ENCODE data around the gene ZSCAN16. TPM values are rescaled to one million over a fixed set of nuclear protein-coding genes. Genes with fewer than 3 reads are reported as not detected.

The ZSCAN16 gene
- total and polyA plus RNA-seq, 10 of the 15 experiments (the other 5 are each of a cell fraction or from before 2014, with no cell fraction given), result 4.6 to 13.8 (median 10.3) TPM

DNA sequence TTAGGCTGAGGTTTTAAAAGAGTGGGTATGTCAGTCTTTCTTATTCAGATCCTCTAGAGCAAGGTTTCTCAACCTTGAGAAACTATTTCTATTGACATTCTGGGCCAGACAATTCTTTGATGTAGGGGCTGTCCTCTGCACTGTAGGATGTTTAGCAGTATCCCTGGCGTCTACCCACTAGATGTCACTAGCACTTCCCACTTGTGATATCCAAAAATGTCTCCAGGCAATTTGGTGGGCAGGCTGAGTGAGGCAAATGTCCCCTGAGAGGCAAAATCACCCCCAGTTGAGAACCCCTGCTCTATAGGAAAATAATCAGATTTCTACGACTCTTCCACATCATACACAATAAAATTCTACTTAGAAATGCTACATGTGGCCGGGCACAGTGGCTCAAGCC lies 9.6 kb downstream of the ZSCAN16 start:
- no peak overlapping the region for H3K27ac ChIP-seq (ENCODE audit: control insufficient read depth, insufficient read depth)
- intact Hi-C loops (cut with micrococcal nuclease; ENCODE audit: unreplicated experiment) (loop anchor here (1.0 to 10.0 kb wide), 2 partner anchors 222 to 299 kb away; a partner anchor contains a TSS), in situ Hi-C loops (cut with MboI) (loop anchor here (5.0 kb wide), 1 partner anchor 223 kb away; no protein-coding TSS in a partner anchor)
- no TSS peak for BruUV-seq (replicated peaks)
- 61% methylated on average over 3 of the region's 3 CpGs for WGBS (ENCODE audit: insufficient coverage, insufficient replicate concordance, low lambda C conversion rate, missing lambda C conversion rate)
- DNase-seq (ENCODE audit: low read depth, low spot score) (no peak), FAIRE-seq (no peak), ATAC-seq (peak; percentile 23)
- H3K79me2 ChIP-seq (ENCODE audit: control insufficient read depth, insufficient read depth, low read length), result peaks cover 57% of the 10 kb centered on the region
- no peak overlapping the region for H3K4me2 ChIP-seq (ENCODE audit: control insufficient read depth, insufficient read depth)
- peaks cover 0 to 8% of the 10 kb centered on the region in 2 experiments; a peak in 3 of 4 replicates for H3K36me3 ChIP-seq (ENCODE audit: control insufficient read depth in 2 of 2, insufficient read depth in 2 of 2, low read length in 1 of 2)
- H3K4me3 ChIP-seq, result no peak overlapping the region
- ChIA-PET CTCF (interaction anchor here (1.0 to 2.6 kb wide), 3 partner anchors 9 to 221 kb away, joined by 3 to 24 read pairs (median 6); partner anchors contain the start of gene ZSCAN16), SMC1A (ENCODE audit: uncharacterized antibody, unreplicated experiment) (interaction anchor here (0.6 to 1.2 kb wide), 3 partner anchors 34 to 347 kb away, joined by 3 to 4 read pairs (median 3); no protein-coding TSS in a partner anchor), POLR2A (no interaction called here), RAD21 (ENCODE audit: unreplicated experiment) (interaction anchor here (4.4 kb wide), 1 partner anchor 222 kb away, joined by 17 read pairs; no protein-coding TSS in a partner anchor)
- no peaks in the 10 kb centered on the region for H3K9me3 ChIP-seq (replicated peaks; ENCODE audit: control insufficient read depth, insufficient read depth, low read length)
- peaks cover 8% of the 10 kb centered on the region; the same call in 1 of the 2 replicates for H3K4me1 ChIP-seq (ENCODE audit: control insufficient read depth, insufficient read depth, low read length)
- no peak overlapping the region for H3K9ac ChIP-seq (ENCODE audit: control insufficient read depth, insufficient read depth, low read length)
- no peaks in the 10 kb centered on the region for H3K27me3 ChIP-seq (replicated peaks in 1 of 2; ENCODE audit: control insufficient read depth in 2 of 2, insufficient read depth in 2 of 2, low read length in 1 of 2)
- H4K20me1 ChIP-seq (ENCODE audit: control insufficient read depth, insufficient read depth), result no peaks in the 10 kb centered on the region
- H2AFZ ChIP-seq (ENCODE audit: control insufficient read depth, low read depth, low read length), result no peak overlapping the region
- TF ChIP-seq, protein P1, sequence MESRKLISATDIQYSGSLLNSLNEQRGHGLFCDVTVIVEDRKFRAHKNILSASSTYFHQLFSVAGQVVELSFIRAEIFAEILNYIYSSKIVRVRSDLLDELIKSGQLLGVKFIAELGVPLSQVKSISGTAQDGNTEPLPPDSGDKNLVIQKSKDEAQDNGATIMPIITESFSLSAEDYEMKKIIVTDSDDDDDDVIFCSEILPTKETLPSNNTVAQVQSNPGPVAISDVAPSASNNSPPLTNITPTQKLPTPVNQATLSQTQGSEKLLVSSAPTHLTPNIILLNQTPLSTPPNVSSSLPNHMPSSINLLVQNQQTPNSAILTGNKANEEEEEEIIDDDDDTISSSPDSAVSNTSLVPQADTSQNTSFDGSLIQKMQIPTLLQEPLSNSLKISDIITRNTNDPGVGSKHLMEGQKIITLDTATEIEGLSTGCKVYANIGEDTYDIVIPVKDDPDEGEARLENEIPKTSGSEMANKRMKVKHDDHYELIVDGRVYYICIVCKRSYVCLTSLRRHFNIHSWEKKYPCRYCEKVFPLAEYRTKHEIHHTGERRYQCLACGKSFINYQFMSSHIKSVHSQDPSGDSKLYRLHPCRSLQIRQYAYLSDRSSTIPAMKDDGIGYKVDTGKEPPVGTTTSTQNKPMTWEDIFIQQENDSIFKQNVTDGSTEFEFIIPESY (IDR thresholded peaks at IDR 0.05), result no peak
- TF ChIP-seq, protein P2, sequence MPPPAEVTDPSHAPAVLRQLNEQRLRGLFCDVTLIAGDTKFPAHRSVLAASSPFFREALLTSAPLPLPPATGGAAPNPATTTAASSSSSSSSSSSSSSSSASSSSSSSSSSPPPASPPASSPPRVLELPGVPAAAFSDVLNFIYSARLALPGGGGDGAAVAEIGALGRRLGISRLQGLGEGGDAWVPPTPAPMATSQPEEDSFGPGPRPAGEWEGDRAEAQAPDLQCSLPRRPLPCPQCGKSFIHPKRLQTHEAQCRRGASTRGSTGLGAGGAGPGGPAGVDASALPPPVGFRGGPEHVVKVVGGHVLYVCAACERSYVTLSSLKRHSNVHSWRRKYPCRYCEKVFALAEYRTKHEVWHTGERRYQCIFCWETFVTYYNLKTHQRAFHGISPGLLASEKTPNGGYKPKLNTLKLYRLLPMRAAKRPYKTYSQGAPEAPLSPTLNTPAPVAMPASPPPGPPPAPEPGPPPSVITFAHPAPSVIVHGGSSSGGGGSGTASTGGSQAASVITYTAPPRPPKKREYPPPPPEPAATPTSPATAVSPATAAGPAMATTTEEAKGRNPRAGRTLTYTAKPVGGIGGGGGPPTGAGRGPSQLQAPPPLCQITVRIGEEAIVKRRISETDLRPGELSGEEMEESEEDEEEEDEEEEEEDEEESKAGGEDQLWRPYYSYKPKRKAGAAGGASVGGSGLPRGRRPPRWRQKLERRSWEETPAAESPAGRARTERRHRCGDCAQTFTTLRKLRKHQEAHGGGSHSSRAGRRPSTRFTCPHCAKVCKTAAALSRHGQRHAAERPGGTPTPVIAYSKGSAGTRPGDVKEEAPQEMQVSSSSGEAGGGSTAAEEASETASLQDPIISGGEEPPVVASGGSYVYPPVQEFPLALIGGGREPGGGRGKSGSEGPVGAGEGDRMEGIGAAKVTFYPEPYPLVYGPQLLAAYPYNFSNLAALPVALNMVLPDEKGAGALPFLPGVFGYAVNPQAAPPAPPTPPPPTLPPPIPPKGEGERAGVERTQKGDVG (CRISPR knock-in tag; IDR thresholded peaks at IDR 0.05), result no peak
- TF ChIP-seq RFX5 (IDR thresholded peaks at IDR 0.05; ENCODE audit: low read depth, low read length) (no peak), NR2F1 (conservative IDR thresholded peaks at IDR 0.05) (no peak), RAD21 (IDR thresholded peaks at IDR 0.05; ENCODE audit: insufficient read depth, low read depth, low read length) (peak; percentile 63), MTA3 (IDR thresholded peaks at IDR 0.05; ENCODE audit: borderline replicate concordance, low read length) (no peak), RUNX3 (IDR thresholded peaks at IDR 0.05; ENCODE audit: low read length) (0 out of 2 replicates have a peak, but pooled peaks have one; percentile 4), TAF1 (IDR thresholded peaks at IDR 0.05; ENCODE audit: borderline replicate concordance, low read depth, low read length) (no peak), ESRRA (IDR thresholded peaks at IDR 0.05; ENCODE audit: low read length) (no peak), SMC3 (IDR thresholded peaks at IDR 0.05; ENCODE audit: borderline replicate concordance, low read length) (peak; percentile 51; the same call in 1 of the 2 replicates), BCL11A (IDR thresholded peaks at IDR 0.05; ENCODE audit: low read depth, low read length) (no peak)
- TF ChIP-seq, protein P3, sequence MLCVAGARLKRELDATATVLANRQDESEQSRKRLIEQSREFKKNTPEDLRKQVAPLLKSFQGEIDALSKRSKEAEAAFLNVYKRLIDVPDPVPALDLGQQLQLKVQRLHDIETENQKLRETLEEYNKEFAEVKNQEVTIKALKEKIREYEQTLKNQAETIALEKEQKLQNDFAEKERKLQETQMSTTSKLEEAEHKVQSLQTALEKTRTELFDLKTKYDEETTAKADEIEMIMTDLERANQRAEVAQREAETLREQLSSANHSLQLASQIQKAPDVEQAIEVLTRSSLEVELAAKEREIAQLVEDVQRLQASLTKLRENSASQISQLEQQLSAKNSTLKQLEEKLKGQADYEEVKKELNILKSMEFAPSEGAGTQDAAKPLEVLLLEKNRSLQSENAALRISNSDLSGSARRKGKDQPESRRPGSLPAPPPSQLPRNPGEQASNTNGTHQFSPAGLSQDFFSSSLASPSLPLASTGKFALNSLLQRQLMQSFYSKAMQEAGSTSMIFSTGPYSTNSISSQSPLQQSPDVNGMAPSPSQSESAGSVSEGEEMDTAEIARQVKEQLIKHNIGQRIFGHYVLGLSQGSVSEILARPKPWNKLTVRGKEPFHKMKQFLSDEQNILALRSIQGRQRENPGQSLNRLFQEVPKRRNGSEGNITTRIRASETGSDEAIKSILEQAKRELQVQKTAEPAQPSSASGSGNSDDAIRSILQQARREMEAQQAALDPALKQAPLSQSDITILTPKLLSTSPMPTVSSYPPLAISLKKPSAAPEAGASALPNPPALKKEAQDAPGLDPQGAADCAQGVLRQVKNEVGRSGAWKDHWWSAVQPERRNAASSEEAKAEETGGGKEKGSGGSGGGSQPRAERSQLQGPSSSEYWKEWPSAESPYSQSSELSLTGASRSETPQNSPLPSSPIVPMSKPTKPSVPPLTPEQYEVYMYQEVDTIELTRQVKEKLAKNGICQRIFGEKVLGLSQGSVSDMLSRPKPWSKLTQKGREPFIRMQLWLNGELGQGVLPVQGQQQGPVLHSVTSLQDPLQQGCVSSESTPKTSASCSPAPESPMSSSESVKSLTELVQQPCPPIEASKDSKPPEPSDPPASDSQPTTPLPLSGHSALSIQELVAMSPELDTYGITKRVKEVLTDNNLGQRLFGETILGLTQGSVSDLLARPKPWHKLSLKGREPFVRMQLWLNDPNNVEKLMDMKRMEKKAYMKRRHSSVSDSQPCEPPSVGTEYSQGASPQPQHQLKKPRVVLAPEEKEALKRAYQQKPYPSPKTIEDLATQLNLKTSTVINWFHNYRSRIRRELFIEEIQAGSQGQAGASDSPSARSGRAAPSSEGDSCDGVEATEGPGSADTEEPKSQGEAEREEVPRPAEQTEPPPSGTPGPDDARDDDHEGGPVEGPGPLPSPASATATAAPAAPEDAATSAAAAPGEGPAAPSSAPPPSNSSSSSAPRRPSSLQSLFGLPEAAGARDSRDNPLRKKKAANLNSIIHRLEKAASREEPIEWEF (IDR thresholded peaks at IDR 0.05; ENCODE audit: insufficient replicate concordance, low read depth, low read length), result no peak
- TF ChIP-seq, protein P4, sequence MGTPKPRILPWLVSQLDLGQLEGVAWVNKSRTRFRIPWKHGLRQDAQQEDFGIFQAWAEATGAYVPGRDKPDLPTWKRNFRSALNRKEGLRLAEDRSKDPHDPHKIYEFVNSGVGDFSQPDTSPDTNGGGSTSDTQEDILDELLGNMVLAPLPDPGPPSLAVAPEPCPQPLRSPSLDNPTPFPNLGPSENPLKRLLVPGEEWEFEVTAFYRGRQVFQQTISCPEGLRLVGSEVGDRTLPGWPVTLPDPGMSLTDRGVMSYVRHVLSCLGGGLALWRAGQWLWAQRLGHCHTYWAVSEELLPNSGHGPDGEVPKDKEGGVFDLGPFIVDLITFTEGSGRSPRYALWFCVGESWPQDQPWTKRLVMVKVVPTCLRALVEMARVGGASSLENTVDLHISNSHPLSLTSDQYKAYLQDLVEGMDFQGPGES (IDR thresholded peaks at IDR 0.05), result no peak

All from GM12878 (cell line).